Measurements from ENCODE around the gene HOXB4. TPM values are rescaled to one million over a fixed set of nuclear protein-coding genes. Genes with fewer than 3 reads are reported as not detected.

Gene HOXB4
- total and polyA plus RNA-seq, 10 of the 15 experiments (the other 5 are each of a cell fraction or from before 2014, with no cell fraction given) = 0.35 to 5.8 (median 3.0) TPM

- TF ChIP-seq, protein P1, sequence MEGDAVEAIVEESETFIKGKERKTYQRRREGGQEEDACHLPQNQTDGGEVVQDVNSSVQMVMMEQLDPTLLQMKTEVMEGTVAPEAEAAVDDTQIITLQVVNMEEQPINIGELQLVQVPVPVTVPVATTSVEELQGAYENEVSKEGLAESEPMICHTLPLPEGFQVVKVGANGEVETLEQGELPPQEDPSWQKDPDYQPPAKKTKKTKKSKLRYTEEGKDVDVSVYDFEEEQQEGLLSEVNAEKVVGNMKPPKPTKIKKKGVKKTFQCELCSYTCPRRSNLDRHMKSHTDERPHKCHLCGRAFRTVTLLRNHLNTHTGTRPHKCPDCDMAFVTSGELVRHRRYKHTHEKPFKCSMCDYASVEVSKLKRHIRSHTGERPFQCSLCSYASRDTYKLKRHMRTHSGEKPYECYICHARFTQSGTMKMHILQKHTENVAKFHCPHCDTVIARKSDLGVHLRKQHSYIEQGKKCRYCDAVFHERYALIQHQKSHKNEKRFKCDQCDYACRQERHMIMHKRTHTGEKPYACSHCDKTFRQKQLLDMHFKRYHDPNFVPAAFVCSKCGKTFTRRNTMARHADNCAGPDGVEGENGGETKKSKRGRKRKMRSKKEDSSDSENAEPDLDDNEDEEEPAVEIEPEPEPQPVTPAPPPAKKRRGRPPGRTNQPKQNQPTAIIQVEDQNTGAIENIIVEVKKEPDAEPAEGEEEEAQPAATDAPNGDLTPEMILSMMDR (IDR thresholded peaks at IDR 0.05 in 2 of 3, conservative IDR thresholded peaks at IDR 0.05 in 1 of 3; ENCODE audit: control insufficient read depth in 2 of 3, extremely low read depth in 1 of 3, insufficient read depth in 1 of 3, low read depth in 3 of 3, low read length in 3 of 3) = no peak
- TF ChIP-seq STAT1 (conservative IDR thresholded peaks at IDR 0.05) = no peak
- no peak for TF ChIP-seq RAD51 (IDR thresholded peaks at IDR 0.05)
- no peak for TF ChIP-seq SMAD1 (IDR thresholded peaks at IDR 0.05; ENCODE audit: low read depth, partially characterized antibody)
- no peak for TF ChIP-seq PAX5 (IDR thresholded peaks at IDR 0.05; ENCODE audit: borderline replicate concordance, low read depth, low read length)
- no peak for TF ChIP-seq ZBED1 (IDR thresholded peaks at IDR 0.05; ENCODE audit: borderline replicate concordance)
Measured at GRCh38 chr17:48591255-48592056, 13.3 kb upstream of the HOXB4 start (continued).

DNA sequence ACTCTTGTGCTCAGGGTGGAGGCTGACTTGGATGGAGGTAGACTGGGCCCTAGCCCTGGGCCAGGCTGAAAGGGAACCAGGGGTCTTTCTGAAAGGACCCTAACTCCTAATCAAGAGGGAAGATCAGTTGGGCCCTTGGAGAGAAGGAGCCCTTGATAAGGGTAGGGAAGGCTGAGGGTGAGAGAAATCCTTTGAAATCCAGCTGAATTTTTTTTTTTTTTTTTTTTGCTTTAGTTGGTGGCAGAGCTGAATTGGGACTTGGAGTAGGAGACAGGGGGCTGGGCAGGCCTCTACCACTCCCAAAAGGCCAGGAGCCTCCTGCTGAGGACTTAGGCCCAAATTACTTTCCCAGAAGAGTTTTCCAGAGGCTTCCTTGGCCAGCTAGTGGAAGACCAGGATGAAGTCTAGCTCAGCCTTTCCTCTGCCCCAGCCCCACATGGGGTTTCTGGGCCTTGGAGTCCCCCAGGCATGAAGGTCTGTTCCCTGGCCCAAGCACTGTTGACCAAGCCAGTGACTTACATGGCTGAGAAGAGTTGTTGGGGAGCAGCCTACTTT lies 12.5 kb upstream of the HOXB4 start:
- no peak for ATAC-seq
- intact Hi-C loops (cut with micrococcal nuclease; ENCODE audit: unreplicated experiment) = no loop called here
- H2AFZ ChIP-seq (ENCODE audit: control insufficient read depth, low read depth, low read length) = no peak overlapping the region
- FAIRE-seq = no peak
- ChIA-PET RAD21 (ENCODE audit: unreplicated experiment) (interaction anchor here (1.0 to 3.4 kb wide), 4 partner anchors 99 to 257 kb away, joined by 3 to 21 read pairs (median 4); no protein-coding TSS in a partner anchor), POLR2A (no interaction called here), CTCF (interaction anchor here (0.8 to 4.8 kb wide), 4 partner anchors 11 to 328 kb away, joined by 3 to 113 read pairs (median 26); no protein-coding TSS in a partner anchor), SMC1A (ENCODE audit: uncharacterized antibody, unreplicated experiment) (interaction anchor here (1.0 kb wide), 1 partner anchor 256 kb away, joined by 3 read pairs; no protein-coding TSS in a partner anchor)
- no peaks in the 10 kb centered on the region for H3K9me3 ChIP-seq (replicated peaks; ENCODE audit: control insufficient read depth, insufficient read depth, low read length)
- BruUV-seq (replicated peaks) = no TSS peak
- in situ Hi-C loops (cut with MboI) = no loop called here
- H3K27me3 ChIP-seq (replicated peaks in 1 of 2; ENCODE audit: control insufficient read depth in 2 of 2, insufficient read depth in 2 of 2, low read length in 1 of 2) = peaks cover 0 to 8% of the 10 kb centered on the region in 2 experiments; a peak in 3 of 4 replicates
- H3K36me3 ChIP-seq (ENCODE audit: control insufficient read depth in 2 of 2, insufficient read depth in 2 of 2, low read length in 1 of 2) = no peaks in the 10 kb centered on the region
- H3K9ac ChIP-seq (ENCODE audit: control insufficient read depth, insufficient read depth, low read length) = no peak overlapping the region
- H3K4me2 ChIP-seq (ENCODE audit: control insufficient read depth, insufficient read depth) = no peak overlapping the region
- no peaks in the 10 kb centered on the region for H4K20me1 ChIP-seq (ENCODE audit: control insufficient read depth, insufficient read depth)
- H3K4me1 ChIP-seq (ENCODE audit: control insufficient read depth, insufficient read depth, low read length) = no peaks in the 10 kb centered on the region
- no peak overlapping the region for H3K4me3 ChIP-seq
- DNase-seq (ENCODE audit: low read depth, low spot score) = no peak
- H3K27ac ChIP-seq (ENCODE audit: control insufficient read depth, insufficient read depth) = no peak overlapping the region
- H3K79me2 ChIP-seq (ENCODE audit: control insufficient read depth, insufficient read depth, low read length) = no peaks in the 10 kb centered on the region
- TF ChIP-seq POLR2A (IDR thresholded peaks at IDR 0.05; ENCODE audit: low read depth, low read length) = no peak
- no peak for TF ChIP-seq ZNF384 (IDR thresholded peaks at IDR 0.05; ENCODE audit: borderline replicate concordance, low read depth, low read length)
- no peak for TF ChIP-seq BHLHE40 (IDR thresholded peaks at IDR 0.05; ENCODE audit: borderline replicate concordance in 1 of 2, low read depth in 2 of 2, low read length in 1 of 2)
- TF ChIP-seq, protein P2, sequence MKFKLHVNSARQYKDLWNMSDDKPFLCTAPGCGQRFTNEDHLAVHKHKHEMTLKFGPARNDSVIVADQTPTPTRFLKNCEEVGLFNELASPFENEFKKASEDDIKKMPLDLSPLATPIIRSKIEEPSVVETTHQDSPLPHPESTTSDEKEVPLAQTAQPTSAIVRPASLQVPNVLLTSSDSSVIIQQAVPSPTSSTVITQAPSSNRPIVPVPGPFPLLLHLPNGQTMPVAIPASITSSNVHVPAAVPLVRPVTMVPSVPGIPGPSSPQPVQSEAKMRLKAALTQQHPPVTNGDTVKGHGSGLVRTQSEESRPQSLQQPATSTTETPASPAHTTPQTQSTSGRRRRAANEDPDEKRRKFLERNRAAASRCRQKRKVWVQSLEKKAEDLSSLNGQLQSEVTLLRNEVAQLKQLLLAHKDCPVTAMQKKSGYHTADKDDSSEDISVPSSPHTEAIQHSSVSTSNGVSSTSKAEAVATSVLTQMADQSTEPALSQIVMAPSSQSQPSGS (IDR thresholded peaks at IDR 0.05; ENCODE audit: low read length) = no peak
- TF ChIP-seq IRF5 (IDR thresholded peaks at IDR 0.05; ENCODE audit: borderline replicate concordance) = no peak
- TF ChIP-seq POLR2AphosphoS2 (IDR thresholded peaks at IDR 0.05; ENCODE audit: low read depth, low read length) = no peak
- no peak for TF ChIP-seq ZNF207 (IDR thresholded peaks at IDR 0.05; ENCODE audit: borderline replicate concordance)
- TF ChIP-seq, protein P3, sequence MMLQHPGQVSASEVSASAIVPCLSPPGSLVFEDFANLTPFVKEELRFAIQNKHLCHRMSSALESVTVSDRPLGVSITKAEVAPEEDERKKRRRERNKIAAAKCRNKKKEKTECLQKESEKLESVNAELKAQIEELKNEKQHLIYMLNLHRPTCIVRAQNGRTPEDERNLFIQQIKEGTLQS (IDR thresholded peaks at IDR 0.05; ENCODE audit: borderline replicate concordance, extremely low read depth, low read depth, low read length) = no peak
- TF ChIP-seq ZNF217 (IDR thresholded peaks at IDR 0.05) = no peak
- TF ChIP-seq YY1 (IDR thresholded peaks at IDR 0.05; ENCODE audit: low read depth, low read length) = no peak
- TF ChIP-seq KAT2A (conservative IDR thresholded peaks at IDR 0.05; ENCODE audit: control insufficient read depth, low read depth, low read length) = no peak

Data from GM12878 (cell line).